Measurements from ENCODE around the gene AUTS2. TPM values are rescaled to one million over a fixed set of nuclear protein-coding genes. Genes with fewer than 3 reads are reported as not detected.

The AUTS2 gene
- total and polyA plus RNA-seq, 9 of the 15 experiments (the other 6 are each of a cell fraction or from before 2014, with no cell fraction given): 0.58 TPM; not detected in 8

DNA sequence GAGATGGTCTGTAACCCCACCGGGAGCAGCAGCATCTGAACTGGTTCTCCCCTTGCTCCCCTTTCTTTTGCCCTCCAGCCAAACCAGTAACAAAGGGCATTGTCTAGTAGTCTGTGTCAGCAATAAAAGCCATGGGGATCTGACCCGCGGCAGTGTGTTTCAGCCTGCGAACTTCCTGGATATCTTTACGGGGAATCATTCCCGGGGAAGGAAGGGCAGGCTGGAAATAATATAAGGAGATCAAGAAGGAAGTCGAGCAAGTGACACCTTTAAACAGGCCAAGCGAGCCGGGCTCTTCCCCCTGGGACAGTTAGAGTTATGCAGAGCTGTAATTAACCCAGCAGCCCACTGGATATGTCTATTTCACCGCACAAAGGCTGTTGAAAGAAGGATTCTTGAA, 872.5 kb downstream of the AUTS2 start (continued):
- no peak for TF ChIP-seq ZBTB49 (CRISPR knock-in tag; IDR thresholded peaks at IDR 0.05; ENCODE audit: borderline replicate concordance)

- POLR2A ChIA-PET: no interaction called here
- intact Hi-C loops (cut with micrococcal nuclease): no loop called here
- Histone ChIP-seq H3K4me2 (ENCODE audit: insufficient read depth, low read length) (no peak overlapping the region), H3K36me3 (ENCODE audit: control insufficient read depth, insufficient read depth, low read length) (no peaks in the 10 kb centered on the region), H3K9me3 (replicated peaks; ENCODE audit: control insufficient read depth, insufficient read depth, low read depth, low read length) (no peaks in the 10 kb centered on the region), H3K9ac (ENCODE audit: insufficient read depth in 1 of 2, low read depth in 2 of 2, low read length in 2 of 2) (no peak overlapping the region), H3K9me1 (ENCODE audit: control insufficient read depth, insufficient read depth, low read length) (no peaks in the 10 kb centered on the region), H3K27ac (ENCODE audit: extremely low read depth, low read depth, low read length) (no peak overlapping the region), H3K79me2 (ENCODE audit: control insufficient read depth, insufficient read depth, low read length) (no peaks in the 10 kb centered on the region), H3K4me3 (no peak overlapping the region), H3K4me1 (replicated peaks in 1 of 2; ENCODE audit: control insufficient read depth in 2 of 2, insufficient read depth in 2 of 2, low read length in 2 of 2) (no peaks in the 10 kb centered on the region), H2AFZ (ENCODE audit: low read depth, low read length) (no peak overlapping the region), H3K27me3 (ENCODE audit: control insufficient read depth in 2 of 2, insufficient read depth in 2 of 2, low read length in 2 of 2) (peaks cover 5 to 11% of the 10 kb centered on the region in 2 experiments; a peak in 4 of 5 replicates), H4K20me1 (replicated peaks; ENCODE audit: control insufficient read depth, insufficient read depth, low read length) (no peaks in the 10 kb centered on the region; the same call in 1 of the 2 replicates)
- no peak for DNase-seq (ENCODE audit: extremely low read depth in 1 of 4, low spot score in 3 of 4)
- 1% methylated on average over 9 of the region's 9 CpGs for WGBS (ENCODE audit: insufficient coverage, low coverage, missing lambda C conversion rate)
- no peak for TF ChIP-seq THRAP3 (IDR thresholded peaks at IDR 0.05; ENCODE audit: borderline replicate concordance)
- no peak for TF ChIP-seq BRD4 (IDR thresholded peaks at IDR 0.05)
- no peak for TF ChIP-seq TCF3 (CRISPR knock-in tag; IDR thresholded peaks at IDR 0.05)
- TF ChIP-seq GMEB1 (CRISPR knock-in tag; IDR thresholded peaks at IDR 0.05): no peak
- TF ChIP-seq ZNF655 (CRISPR knock-in tag; IDR thresholded peaks at IDR 0.05): no peak
- TF ChIP-seq HNRNPUL1 (IDR thresholded peaks at IDR 0.05; ENCODE audit: low read length): no peak
- no peak for TF ChIP-seq EGR1 (conservative IDR thresholded peaks at IDR 0.05)
- no peak for TF ChIP-seq CHD1 (IDR thresholded peaks at IDR 0.05; ENCODE audit: low read length)
- TF ChIP-seq PCBP2 (IDR thresholded peaks at IDR 0.05; ENCODE audit: low read depth, low read length, poor library complexity, severe bottlenecking): no peak
- no peak for TF ChIP-seq ILK (tag; IDR thresholded peaks at IDR 0.05; ENCODE audit: borderline replicate concordance, low read depth)
- no peak for TF ChIP-seq NR2C2 (CRISPR knock-in tag; IDR thresholded peaks at IDR 0.05)
- no peak for TF ChIP-seq NR2C2 (tag; IDR thresholded peaks at IDR 0.05)
- no peak for TF ChIP-seq TFE3 (CRISPR knock-in tag; IDR thresholded peaks at IDR 0.05)
- no peak for FAIRE-seq
- in situ Hi-C loops (cut with MboI): no loop called here
- CTCF ChIA-PET (ENCODE audit: low intra/inter-chr PET ratio): no interaction called here
- no peak for ATAC-seq
- BruUV-seq (replicated peaks): no TSS peak
Observed at GRCh38 chr7:70472601-70473237, 874.4 kb downstream of the AUTS2 start.
